Stimulated activated CD8-positive, alpha-beta memory T cell treated with anti-CD3 and anti-CD28 coated beads, Interleukin-7, amount 100 ng/mL, for 4 hours (primary cell): Measurements from ENCODE around the gene ETV3.
"Not testable (repeated sequence)": the region's sequence is repeated elsewhere in the genome, so short reads cannot be mapped to it uniquely, and the experiment has no call there.

ENCODE experiments used
- DNase-seq, 2 donors: peaks; one replicate each; pipeline ENCODE4 v3.0.0-alpha.2; 2020; ENCODE audit warnings: low read depth in 2 of 2

Gene ETV3

DNA sequence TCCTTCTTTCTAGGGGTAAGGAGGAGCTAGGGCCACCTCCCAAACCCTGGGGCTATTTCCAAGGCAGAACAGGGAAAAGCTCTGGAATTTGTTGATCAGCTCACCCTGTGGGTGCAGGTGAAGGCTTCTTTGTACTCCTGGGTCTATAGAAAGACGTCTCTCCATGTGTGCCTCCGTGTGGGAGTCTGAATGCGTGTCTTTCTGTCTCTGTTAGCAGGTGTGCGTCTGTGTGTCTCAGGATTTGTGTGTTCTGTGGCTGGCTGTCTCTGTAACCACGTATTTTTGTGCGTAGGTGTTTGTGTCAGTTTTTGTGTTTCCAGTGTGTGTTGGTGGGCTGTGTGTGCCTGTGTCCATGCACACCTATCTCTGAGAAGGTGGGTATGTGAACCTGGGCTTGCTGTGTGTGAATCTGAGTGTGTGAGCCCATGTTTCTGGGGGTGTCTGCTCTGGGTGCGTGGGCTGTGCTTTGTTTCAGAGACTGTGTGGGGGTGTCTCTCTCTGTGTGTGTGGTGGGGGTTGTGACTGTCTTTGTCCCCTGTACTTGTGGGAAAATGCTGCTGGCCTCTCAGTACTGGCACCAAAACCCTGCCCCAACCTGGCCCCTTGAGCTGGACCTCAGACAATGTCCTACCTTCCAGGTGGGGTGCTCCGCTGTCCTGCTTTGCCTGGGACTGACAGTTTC lies 25.9 kb downstream of the ETV3 start:
- DNase-seq = no peak

GRCh38 chr1:157111396-157112165 lies 26.6 kb downstream of the ETV3 start:
- no peak for DNase-seq

GRCh38 chr1:157110686-157111085 lies 27.5 kb downstream of the ETV3 start:
- no peak for DNase-seq

GRCh38 chr1:157110003-157110402 lies 28.2 kb downstream of the ETV3 start:
- no peak for DNase-seq

DNA sequence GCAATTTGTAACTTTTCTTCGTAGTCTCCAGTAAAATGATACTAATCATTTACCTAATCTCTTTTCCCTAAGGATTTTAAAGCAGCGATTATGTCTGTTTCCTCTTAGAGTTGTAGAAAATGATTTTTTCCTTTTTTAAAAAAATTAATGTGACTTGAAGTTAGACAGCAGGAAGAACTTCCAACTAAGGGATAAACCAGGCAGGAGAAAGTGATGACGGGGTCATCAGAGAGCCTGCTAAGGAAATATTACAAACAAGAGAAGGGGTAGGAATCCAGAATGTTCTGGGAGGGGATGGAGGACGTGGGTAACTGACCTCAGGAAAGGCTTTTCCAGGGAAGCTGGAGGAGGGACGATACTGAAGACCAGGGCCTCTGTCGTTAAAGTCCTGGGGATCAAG lies 29.7 kb downstream of the ETV3 start:
- DNase-seq = no peak

DNA sequence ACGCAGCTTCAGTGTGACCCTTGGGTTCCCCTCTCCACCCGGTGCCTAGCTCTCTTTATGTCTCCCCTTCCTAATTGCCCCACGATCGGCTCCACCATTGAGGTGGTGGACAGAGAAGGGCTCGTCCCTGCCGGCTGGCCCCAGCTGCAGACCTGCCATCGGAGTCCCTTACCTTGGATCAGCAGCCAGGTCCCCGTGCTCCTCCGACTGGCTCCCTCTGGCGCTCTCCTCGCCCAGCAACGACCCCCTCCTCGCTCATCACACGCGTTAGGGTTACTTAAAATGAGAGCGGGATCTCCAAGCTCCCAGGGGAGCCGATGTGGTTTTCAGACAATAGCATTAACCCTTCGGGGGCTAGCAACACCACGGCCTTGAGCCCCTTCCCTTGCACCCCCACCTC lies 30.5 kb downstream of the ETV3 start:
- no peak for DNase-seq

- DNase-seq = no peak
Measured at GRCh38 chr1:157106813-157107189, 31.4 kb downstream of the ETV3 start.

DNA sequence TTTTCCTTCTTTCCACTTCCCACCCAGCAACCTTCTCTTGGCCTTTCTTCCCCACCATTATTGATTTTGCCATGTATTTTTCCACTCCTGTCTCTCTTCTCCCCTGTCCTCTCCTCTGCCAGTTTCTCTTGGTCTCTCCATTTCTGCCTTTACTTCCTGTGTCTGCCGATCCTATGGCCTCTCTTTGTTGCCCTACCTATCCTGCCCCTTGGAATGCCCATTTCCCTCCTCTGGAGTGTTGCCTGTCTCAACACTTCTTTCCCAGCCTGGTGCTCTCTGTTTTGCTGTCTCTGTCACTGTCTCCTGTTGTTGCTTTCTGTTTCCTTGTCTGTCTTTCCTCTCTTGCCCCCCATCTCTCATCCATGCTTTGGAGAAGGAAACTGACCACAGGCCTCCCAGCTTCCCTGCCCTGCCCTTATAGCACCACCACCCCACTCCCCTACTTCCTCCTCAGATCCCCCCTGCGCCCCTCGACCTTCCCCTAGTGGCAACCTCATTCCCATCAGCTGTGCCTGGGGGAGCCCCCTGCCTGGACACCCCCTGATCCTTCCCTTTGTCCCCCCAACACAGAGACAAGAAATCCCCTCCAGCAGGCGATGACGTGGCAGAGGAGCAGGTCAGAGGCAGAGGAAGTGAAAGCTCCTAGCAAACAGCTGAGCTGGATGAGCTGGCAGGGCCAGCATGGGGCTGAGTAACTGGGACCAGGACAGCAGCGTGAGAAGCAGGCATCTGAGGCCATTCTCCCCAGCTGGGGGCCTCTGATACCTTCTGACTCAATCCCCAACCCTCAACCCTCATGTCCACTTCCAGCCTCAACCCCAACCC lies 32.0 kb downstream of the ETV3 start:
- DNase-seq = no peak

- DNase-seq = no peak
Measured at GRCh38 chr1:157105298-157105987, 32.8 kb downstream of the ETV3 start.

DNA sequence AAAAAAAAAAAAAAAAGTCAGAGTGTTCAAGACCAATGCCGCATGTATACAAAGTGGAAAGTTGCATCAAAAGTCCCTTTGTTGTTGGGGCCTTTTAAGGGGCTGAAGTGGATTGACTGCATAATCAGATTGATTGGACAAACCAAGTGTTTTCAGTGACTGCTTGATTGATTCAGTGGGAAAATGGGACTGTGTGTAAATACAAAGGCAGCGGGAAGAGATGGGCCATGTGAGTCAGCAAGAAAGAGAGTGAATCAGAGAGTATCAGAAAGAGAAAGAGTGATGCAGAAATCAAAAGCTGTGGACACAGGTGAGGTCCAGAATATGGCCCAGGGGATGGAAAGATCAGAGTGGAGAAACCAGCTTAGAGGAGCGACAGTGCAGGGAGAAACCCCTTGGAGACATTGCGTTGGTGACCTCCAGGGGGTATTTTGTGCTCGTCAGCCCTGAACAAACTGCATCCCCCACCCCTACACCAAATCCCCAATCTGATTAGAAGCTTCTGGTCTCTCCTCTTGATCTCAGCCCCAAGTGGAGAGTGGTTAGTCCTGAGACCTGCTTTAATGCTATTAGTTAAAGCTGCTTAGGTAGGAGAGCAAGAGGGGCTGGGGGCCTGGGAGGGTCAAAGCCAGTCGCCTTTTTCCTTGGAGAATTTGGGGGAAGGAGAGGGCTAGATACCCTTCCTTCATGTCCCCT lies 33.4 kb downstream of the ETV3 start:
- DNase-seq = no peak

DNA sequence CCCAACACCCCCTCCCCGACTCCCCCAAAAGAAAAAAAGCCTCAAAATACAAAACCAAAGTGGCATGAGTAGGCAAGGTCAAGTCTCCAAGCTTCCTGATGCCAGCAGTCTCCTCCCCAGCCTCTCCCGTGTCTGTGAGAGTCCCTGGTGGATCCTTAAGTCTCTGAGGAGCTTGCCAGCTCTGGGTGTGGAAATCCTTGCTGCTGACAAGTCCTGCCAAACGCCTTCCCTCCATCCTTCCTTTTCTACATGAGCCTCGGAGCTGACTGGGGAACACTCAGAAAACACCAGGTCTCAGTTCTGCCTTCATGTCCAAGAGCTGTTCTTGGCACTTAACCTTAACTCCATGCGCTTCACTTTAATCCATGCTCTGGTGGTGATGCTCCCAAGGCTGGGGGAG lies 34.9 kb downstream of the ETV3 start:
- no peak for DNase-seq

- DNase-seq = no peak
Measured at GRCh38 chr1:157101149-157101548, 37.0 kb downstream of the ETV3 start.

DNA sequence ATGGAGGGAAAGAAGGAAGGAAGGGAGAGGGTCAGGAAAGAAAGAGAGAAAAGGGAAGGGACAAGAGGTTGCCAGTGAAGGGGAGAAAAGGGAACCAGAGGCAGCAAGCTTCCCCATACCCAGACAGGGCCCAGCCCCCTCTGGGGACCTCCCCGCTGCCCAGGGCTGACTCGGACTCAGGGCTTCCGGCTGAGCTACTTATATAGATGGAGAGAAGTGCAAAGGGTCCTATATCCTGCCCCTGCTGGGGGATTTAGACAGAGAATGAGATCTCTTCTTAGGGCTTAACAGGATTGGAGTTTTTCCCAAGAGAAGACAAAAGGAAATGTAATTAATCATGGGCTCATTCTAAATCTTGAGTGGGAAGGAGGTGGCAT lies 38.6 kb downstream of the ETV3 start, which contains the start of gene ETV3L:
ETV3L (minus strand) TSS at position 176 of the 377 bp plus-strand sequence. CDS start 285 bp downstream, outside the sequence.
- DNase-seq = no peak

- not testable (repeated sequence) for DNase-seq
Measured at GRCh38 chr1:157098987-157099632, 39.1 kb downstream of the ETV3 start.

DNA sequence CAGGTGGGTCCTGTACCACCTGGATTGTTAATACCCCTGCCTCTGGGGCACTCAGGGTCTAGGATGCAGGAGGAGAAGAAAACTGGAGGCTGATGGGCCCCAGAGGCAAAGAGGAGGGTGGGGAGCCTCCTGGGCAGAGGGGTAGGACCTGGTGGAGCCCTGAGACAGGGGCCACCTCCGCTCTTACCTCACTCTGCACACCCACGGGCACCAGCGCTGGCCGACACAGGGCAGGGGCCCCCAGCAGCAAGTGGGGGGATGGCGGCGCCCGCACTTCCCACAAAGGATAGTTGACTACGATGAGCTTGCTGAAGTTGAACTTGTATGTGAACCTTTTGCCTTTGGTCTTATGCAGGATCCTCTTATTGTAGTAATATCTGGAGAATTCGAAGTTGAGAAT lies 39.7 kb downstream of the ETV3 start:
- no peak for DNase-seq

DNA sequence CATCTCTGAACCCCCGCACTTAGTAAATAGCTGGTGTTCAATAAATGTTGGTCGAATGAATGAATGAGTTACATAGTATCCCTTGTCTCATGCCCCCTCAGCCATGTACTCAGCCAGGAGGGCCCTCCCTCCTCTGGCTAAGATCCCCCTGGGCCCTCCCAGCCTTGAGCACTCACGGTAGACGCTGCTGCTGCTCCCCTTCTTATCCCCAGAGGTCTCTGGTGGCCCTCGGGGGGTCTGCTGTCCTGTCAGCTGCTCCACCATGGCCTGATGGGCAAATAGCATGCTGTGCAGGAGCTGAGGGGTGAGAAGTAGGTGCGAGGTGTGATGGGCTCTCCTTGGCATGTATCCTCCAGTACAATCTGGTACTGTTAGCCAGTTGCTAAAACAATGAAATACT lies 40.5 kb downstream of the ETV3 start:
- no peak for DNase-seq

DNA sequence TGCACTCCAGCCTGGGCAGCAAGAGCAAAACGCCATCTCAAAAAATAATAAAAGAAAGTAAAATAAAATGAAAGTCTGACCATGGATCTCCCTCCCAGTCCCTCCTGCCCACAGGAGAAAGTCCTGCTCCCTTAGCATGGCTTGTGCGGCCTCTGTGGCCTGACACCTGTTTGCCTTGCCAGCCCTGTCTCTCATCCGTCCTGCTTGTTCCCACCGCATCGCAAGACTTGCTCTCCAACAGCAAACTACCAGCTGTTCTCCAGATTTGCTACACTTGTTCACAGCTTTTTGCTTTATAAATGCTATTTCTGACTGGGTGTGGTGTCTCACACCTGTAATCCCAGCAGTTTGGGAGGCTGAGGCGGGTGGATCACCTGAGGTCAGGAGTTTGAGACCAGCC lies 41.3 kb downstream of the ETV3 start:
- DNase-seq = no peak

- DNase-seq = no peak
Measured at GRCh38 chr1:157095551-157095950, 42.6 kb downstream of the ETV3 start.

DNA sequence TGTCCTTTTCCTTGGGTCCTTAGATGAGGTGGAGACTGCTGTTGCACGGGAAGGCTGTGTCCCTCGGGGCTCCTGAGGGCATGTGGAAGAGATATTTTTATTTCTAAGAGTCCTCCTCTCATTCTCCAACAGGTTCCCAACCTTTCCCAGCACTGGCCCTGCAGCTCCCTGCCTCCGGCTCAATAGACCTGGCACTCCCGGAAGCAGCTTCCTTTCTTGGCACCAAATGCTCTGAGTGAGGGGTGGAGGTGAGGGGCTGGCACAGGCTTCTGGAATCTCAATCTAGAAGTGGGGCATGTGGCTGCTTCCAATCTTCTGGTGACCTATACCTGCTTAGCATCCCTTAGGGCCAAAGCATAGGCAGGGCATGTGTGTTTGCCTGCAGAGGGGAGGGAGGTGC lies 43.1 kb downstream of the ETV3 start:
- no peak for DNase-seq

DNA sequence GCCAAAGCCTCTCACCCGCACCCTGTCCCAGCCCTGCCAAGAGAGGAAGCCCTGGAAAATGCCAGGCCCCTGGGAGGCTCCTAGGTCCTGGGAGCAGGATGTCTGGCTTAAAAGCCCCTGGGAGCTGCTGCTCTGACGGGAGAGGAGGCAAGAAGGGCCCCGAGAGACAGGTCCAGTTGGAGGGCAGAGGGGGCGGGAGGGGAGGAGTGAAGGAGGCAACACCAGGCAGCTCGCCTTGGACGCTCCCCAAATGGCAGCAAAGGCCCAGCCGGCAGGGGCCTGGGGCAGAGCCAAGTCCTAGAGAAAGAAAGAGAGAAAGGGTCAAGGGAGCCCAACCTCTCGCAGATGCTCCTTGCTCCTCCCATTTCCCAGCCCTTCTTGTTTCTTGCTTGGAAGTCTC lies 45.4 kb downstream of the ETV3 start:
- no peak for DNase-seq
